22Rv1 (cell line): Measurements from ENCODE around the gene IL6ST.

Experiments
- CTCF ChIP-seq: fragments of 450-650 bp; IDR thresholded peaks from 2 replicates; pipeline ENCODE4 v1.5.1; 2017; ENCODE audit warnings: mild to moderate bottlenecking
- ZFX ChIP-seq: fragments of 450-650 bp; IDR thresholded peaks from 2 replicates; pipeline ENCODE4 v1.6.1; 2017; ENCODE audit warnings: antibody characterized with exemption, borderline replicate concordance

DNA sequence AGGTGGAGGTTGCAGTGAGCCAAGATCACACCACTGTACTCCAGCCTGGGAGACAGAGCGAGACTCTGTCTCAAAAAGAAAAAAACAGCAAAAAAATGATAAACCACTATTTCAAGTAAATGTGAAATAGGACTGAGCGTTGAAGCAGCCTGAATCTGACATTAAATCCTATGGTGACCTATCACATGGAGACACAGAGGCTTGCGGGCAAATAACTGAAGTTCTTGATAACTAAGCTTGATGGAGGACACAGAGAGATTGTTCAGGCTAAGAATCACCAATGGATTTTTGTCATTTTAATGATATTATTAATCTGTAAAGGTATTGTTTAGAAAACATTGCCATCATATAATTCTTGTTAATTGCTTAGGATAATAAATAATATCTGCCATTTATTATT lies 15.7 kb upstream of the IL6ST start:
- TF ChIP-seq CTCF (no peak), ZFX (no peak)
